SK-N-SH (cell line): ENCODE measurements around the gene COL4A3.

Experiments
- EP300 ChIP-seq, 2 experiments: IDR thresholded peaks; 2 replicates each; pipeline versions ENCODE4 v1.4.0 to v1.6.1; 2012; ENCODE audit warnings: borderline replicate concordance in 1 of 2, low read depth in 1 of 2, low read length in 1 of 2
- JUND ChIP-seq: IDR thresholded peaks from 2 replicates; pipeline ENCODE4 v1.4.0; 2012
- NRF1 ChIP-seq: IDR thresholded peaks from 2 replicates; pipeline ENCODE4 v1.6.1; 2012; ENCODE audit warnings: low read depth, mild to moderate bottlenecking, low read length
- POLR2AphosphoS5 ChIP-seq: IDR thresholded peaks from 2 replicates; pipeline ENCODE4 v1.6.1; 2012; ENCODE audit warnings: low read depth, low read length
- RCOR1 ChIP-seq: fragments of 150-350 bp; IDR thresholded peaks from 2 replicates; pipeline ENCODE4 v1.6.1; 2017; ENCODE audit warnings: antibody characterized with exemption, low read length
- SIN3A ChIP-seq: IDR thresholded peaks from 2 replicates; pipeline ENCODE4 v1.6.1; 2012; ENCODE audit warnings: low read depth, mild to moderate bottlenecking, low read length, moderate library complexity, borderline replicate concordance
- TCF12 ChIP-seq: IDR thresholded peaks from 2 replicates; pipeline ENCODE4 v1.4.0; 2012
- TEAD4 ChIP-seq: IDR thresholded peaks from 2 replicates; pipeline ENCODE4 v1.4.0; 2012; ENCODE audit warnings: mild to moderate bottlenecking, borderline replicate concordance; ENCODE audit not compliant: insufficient read depth
- YY1 ChIP-seq: IDR thresholded peaks from 2 replicates; pipeline ENCODE4 v1.4.0; 2012; ENCODE audit warnings: low read depth, mild to moderate bottlenecking
- TF ChIP-seq, protein P1 (sequence below): fragments of 150-350 bp; IDR thresholded peaks from 2 replicates; pipeline ENCODE4 v1.6.1; 2017; ENCODE audit warnings: antibody characterized with exemption, low read length, low read depth, borderline replicate concordance
- TF ChIP-seq, protein P2 (sequence below): fragments of 200-600 bp; sonication (generic); IDR thresholded peaks from 2 replicates; pipeline ENCODE4 v1.6.1; 2017; ENCODE audit warnings: antibody characterized with exemption, mild to moderate bottlenecking, moderate library complexity
- TF ChIP-seq, protein P3 (sequence below): IDR thresholded peaks from 2 replicates; pipeline ENCODE4 v1.6.1; 2012; ENCODE audit warnings: mild to moderate bottlenecking, low read depth, low read length, moderate library complexity
- TF ChIP-seq, protein P4 (sequence below): IDR thresholded peaks from 2 replicates; pipeline ENCODE4 v1.4.0; 2012; ENCODE audit warnings: low read depth

DNA sequence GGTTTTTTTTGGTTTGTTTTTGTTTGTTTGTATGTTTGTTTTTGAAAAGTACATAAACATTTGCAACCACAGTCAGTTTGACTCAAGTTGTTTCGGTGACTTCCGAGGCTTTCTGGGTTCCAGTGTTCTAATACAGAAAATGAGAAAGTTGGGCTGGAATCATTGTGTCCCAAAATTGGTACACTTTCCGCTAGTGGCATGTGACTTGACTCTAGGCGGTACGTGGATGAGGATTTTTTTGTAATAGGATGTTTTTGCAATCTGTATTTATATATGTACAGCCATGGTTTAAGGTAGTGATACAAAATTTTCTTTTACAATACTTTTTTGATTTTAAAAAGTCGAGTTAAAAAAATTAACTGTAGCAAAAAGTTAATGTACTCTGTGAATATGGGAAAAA lies 162.4 kb downstream of the COL4A3 start:
- TF ChIP-seq TEAD4: no peak
- TF ChIP-seq SIN3A: no peak
- TF ChIP-seq, protein P1, sequence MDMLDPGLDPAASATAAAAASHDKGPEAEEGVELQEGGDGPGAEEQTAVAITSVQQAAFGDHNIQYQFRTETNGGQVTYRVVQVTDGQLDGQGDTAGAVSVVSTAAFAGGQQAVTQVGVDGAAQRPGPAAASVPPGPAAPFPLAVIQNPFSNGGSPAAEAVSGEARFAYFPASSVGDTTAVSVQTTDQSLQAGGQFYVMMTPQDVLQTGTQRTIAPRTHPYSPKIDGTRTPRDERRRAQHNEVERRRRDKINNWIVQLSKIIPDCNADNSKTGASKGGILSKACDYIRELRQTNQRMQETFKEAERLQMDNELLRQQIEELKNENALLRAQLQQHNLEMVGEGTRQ: no peak
- TF ChIP-seq, protein P2, sequence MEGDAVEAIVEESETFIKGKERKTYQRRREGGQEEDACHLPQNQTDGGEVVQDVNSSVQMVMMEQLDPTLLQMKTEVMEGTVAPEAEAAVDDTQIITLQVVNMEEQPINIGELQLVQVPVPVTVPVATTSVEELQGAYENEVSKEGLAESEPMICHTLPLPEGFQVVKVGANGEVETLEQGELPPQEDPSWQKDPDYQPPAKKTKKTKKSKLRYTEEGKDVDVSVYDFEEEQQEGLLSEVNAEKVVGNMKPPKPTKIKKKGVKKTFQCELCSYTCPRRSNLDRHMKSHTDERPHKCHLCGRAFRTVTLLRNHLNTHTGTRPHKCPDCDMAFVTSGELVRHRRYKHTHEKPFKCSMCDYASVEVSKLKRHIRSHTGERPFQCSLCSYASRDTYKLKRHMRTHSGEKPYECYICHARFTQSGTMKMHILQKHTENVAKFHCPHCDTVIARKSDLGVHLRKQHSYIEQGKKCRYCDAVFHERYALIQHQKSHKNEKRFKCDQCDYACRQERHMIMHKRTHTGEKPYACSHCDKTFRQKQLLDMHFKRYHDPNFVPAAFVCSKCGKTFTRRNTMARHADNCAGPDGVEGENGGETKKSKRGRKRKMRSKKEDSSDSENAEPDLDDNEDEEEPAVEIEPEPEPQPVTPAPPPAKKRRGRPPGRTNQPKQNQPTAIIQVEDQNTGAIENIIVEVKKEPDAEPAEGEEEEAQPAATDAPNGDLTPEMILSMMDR: no peak
- no peak for TF ChIP-seq NRF1
- TF ChIP-seq, protein P3, sequence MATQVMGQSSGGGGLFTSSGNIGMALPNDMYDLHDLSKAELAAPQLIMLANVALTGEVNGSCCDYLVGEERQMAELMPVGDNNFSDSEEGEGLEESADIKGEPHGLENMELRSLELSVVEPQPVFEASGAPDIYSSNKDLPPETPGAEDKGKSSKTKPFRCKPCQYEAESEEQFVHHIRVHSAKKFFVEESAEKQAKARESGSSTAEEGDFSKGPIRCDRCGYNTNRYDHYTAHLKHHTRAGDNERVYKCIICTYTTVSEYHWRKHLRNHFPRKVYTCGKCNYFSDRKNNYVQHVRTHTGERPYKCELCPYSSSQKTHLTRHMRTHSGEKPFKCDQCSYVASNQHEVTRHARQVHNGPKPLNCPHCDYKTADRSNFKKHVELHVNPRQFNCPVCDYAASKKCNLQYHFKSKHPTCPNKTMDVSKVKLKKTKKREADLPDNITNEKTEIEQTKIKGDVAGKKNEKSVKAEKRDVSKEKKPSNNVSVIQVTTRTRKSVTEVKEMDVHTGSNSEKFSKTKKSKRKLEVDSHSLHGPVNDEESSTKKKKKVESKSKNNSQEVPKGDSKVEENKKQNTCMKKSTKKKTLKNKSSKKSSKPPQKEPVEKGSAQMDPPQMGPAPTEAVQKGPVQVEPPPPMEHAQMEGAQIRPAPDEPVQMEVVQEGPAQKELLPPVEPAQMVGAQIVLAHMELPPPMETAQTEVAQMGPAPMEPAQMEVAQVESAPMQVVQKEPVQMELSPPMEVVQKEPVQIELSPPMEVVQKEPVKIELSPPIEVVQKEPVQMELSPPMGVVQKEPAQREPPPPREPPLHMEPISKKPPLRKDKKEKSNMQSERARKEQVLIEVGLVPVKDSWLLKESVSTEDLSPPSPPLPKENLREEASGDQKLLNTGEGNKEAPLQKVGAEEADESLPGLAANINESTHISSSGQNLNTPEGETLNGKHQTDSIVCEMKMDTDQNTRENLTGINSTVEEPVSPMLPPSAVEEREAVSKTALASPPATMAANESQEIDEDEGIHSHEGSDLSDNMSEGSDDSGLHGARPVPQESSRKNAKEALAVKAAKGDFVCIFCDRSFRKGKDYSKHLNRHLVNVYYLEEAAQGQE: no peak
- no peak for TF ChIP-seq JUND
- TF ChIP-seq POLR2AphosphoS5: no peak
- no peak for TF ChIP-seq RCOR1
- no peak for TF ChIP-seq YY1
- TF ChIP-seq, protein P4, sequence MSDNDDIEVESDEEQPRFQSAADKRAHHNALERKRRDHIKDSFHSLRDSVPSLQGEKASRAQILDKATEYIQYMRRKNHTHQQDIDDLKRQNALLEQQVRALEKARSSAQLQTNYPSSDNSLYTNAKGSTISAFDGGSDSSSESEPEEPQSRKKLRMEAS: no peak
- TF ChIP-seq TCF12: no peak
- no peak for TF ChIP-seq EP300 (IDR thresholded peaks at IDR 0.05; ENCODE audit: borderline replicate concordance in 1 of 2, low read depth in 1 of 2, low read length in 1 of 2)
